HG03159 (cell line): Measurements from ENCODE around the gene AKAP13.
"Not testable (repeated sequence)": the region's sequence is repeated elsewhere in the genome, so short reads cannot be mapped to it uniquely, and the experiment has no call there.

ENCODE experiments used
- ATAC-seq: cut with Tn5 transposase; IDR thresholded peaks from one replicate; pipeline ENCODE4 v1.9.1; 2021; ENCODE audit warnings: mild to moderate bottlenecking, moderate library complexity; ENCODE audit not compliant: unreplicated experiment

AKAP13 gene

GRCh38 chr15:85380217-85380811, at the start of gene AKAP13:
AKAP13 (plus strand) TSS chr15:85380603; CDS start chr15:85485721, 105,118 bp downstream.
- peak; percentile 84 for ATAC-seq

GRCh38 chr15:85330901-85331588, 49.4 kb upstream of the AKAP13 start:
- ATAC-seq = peak; percentile 69

- no peak for ATAC-seq
These were observed 48.6 kb upstream of the AKAP13 start for GRCh38 chr15:85331655-85332285.

GRCh38 chr15:85333132-85333831, 47.1 kb upstream of the AKAP13 start:
- ATAC-seq = no peak

- no peak for ATAC-seq
These were observed 46.2 kb upstream of the AKAP13 start for GRCh38 chr15:85334241-85334640.

- no peak for ATAC-seq
These were observed 45.0 kb upstream of the AKAP13 start for GRCh38 chr15:85335193-85335942.

- ATAC-seq = no peak
These were observed 43.5 kb upstream of the AKAP13 start for GRCh38 chr15:85336880-85337279.

- ATAC-seq = no peak
These were observed 42.9 kb upstream of the AKAP13 start for GRCh38 chr15:85337425-85338074.

GRCh38 chr15:85340321-85340665, 40.1 kb upstream of the AKAP13 start:
- no peak for ATAC-seq

- ATAC-seq = no peak
These were observed 39.6 kb upstream of the AKAP13 start for GRCh38 chr15:85340852-85341251.

GRCh38 chr15:85342163-85342562, 38.2 kb upstream of the AKAP13 start:
- ATAC-seq = not testable (repeated sequence)

- not testable (repeated sequence) for ATAC-seq
These were observed 37.0 kb upstream of the AKAP13 start for GRCh38 chr15:85343443-85343842.

- not testable (repeated sequence) for ATAC-seq
These were observed 36.2 kb upstream of the AKAP13 start for GRCh38 chr15:85344241-85344640.

- not testable (repeated sequence) for ATAC-seq
These were observed 35.7 kb upstream of the AKAP13 start for GRCh38 chr15:85344653-85345114.

- not testable (repeated sequence) for ATAC-seq
These were observed 35.0 kb upstream of the AKAP13 start for GRCh38 chr15:85345196-85345918.

- not testable (repeated sequence) for ATAC-seq
These were observed 33.8 kb upstream of the AKAP13 start for GRCh38 chr15:85346462-85347084.

GRCh38 chr15:85347264-85348047, 32.9 kb upstream of the AKAP13 start:
- ATAC-seq = not testable (repeated sequence)

- not testable (repeated sequence) for ATAC-seq
These were observed 32.2 kb upstream of the AKAP13 start for GRCh38 chr15:85348048-85348766.
